ENCODE data around the gene CMTM8. TPM values are rescaled to one million over a fixed set of nuclear protein-coding genes. Genes with fewer than 3 reads are reported as not detected.

Gene CMTM8
- total and polyA plus RNA-seq, 2 of the 8 experiments (the other 6 are each of a cell fraction or from before 2014, with no cell fraction given): 10.5 to 22.4 TPM

DNA sequence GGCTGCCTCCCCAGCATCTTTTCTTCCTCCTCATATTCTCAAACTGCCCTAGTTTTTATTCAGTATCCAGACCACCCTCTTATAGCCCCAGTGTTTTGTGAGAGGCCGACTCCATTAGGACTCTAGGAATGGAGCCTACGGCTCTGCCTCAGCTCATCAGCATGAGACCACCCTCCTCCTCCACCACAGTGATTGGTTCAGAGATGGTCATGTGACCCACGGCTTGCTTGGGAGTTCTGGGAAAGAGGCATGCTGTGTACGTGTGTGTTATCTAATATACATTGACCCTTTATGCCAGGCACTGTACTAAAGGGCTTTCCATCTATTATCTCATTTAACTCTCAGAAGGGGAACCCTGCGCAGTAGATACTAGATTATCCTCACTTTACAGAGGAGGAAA is 135.4 kb downstream of the CMTM8 start:
- no peak overlapping the region for H3K27ac ChIP-seq (ENCODE audit: low read depth, low read length)
- no peak for DNase-seq (ENCODE audit: low read depth in 1 of 2, low spot score in 2 of 2)
- no peak overlapping the region for H2BK12ac ChIP-seq (ENCODE audit: low read depth, low read length)
- H3K18ac ChIP-seq (ENCODE audit: extremely low read depth, low read length): no peak overlapping the region
- no peak overlapping the region for H2BK5ac ChIP-seq (ENCODE audit: low read depth, low read length)
- no peak overlapping the region for H3K23ac ChIP-seq (ENCODE audit: insufficient read length)
- H3K9ac ChIP-seq (replicated peaks in 1 of 4; ENCODE audit: extremely low read depth in 1 of 4, low read depth in 3 of 4, low read length in 3 of 4): no peak overlapping the region
- H3K79me2 ChIP-seq (ENCODE audit: control insufficient read depth in 1 of 2, insufficient read depth in 2 of 2, low read length in 2 of 2): no peaks in the 10 kb centered on the region
- no peaks in the 10 kb centered on the region for H3K9me3 ChIP-seq (ENCODE audit: insufficient read depth in 2 of 2, low read depth in 1 of 2, low read length in 1 of 2)
- H3K14ac ChIP-seq (ENCODE audit: insufficient read length): no peak overlapping the region
- no peaks in the 10 kb centered on the region for H3K79me1 ChIP-seq (ENCODE audit: low read depth, low read length)
- H2BK120ac ChIP-seq (replicated peaks; ENCODE audit: low read depth, low read length): no peak overlapping the region
- no peak overlapping the region for H2AFZ ChIP-seq (ENCODE audit: low read length)
- no peak overlapping the region for H3K4me3 ChIP-seq (ENCODE audit: extremely low read depth in 1 of 4, insufficient read depth in 2 of 4, low read depth in 3 of 4, low read length in 4 of 4)
- H4K20me1 ChIP-seq (replicated peaks in 1 of 2; ENCODE audit: control insufficient read depth in 1 of 2, insufficient read depth in 2 of 2, low read length in 2 of 2): no peaks in the 10 kb centered on the region
- no peaks in the 10 kb centered on the region for H3K36me3 ChIP-seq (ENCODE audit: control insufficient read depth in 2 of 4, insufficient read depth in 4 of 4, low read length in 3 of 4)
- WGBS, 2 experiments (ENCODE audit: extremely low coverage in 1 of 2, insufficient coverage in 1 of 2, insufficient read length in 1 of 2, insufficient replicate concordance in 2 of 2, low coverage in 1 of 2, low lambda C conversion rate in 2 of 2, missing lambda C conversion rate in 1 of 2): 78% methylated on average over 5 of the region's 5 CpGs; no CpG with 5 or more reads in 1 of the 2 experiments
- H2BK15ac ChIP-seq (ENCODE audit: low read length): no peak overlapping the region
- H2BK20ac ChIP-seq (ENCODE audit: low read length): no peak overlapping the region
- ChIA-PET CTCF (ENCODE audit: partially characterized antibody) (interaction anchor here (0.5 to 7.3 kb wide), 15 partner anchors 9 to 865 kb away, joined by 3 to 121 read pairs (median 6); partner anchors contain the start of gene CMTM7), POLR2A (ENCODE audit: partially characterized antibody) (interaction anchor here (0.7 to 1.4 kb wide), 5 partner anchors 12 to 94 kb away, joined by 3 to 4 read pairs (median 3); partner anchors contain the start of gene CMTM7)
- H3K27me3 ChIP-seq (replicated peaks in 1 of 4; ENCODE audit: control insufficient read depth in 3 of 4, extremely low read depth in 1 of 4, insufficient read depth in 3 of 4, low read length in 3 of 4): no peaks in the 10 kb centered on the region
- H3K4me1 ChIP-seq (replicated peaks in 1 of 4; ENCODE audit: control insufficient read depth in 3 of 4, insufficient read depth in 4 of 4, low read length in 3 of 4): no peaks in the 10 kb centered on the region
- no peak overlapping the region for H2AK5ac ChIP-seq (ENCODE audit: low read depth, low read length)
- no peak overlapping the region for H3K56ac ChIP-seq (replicated peaks; ENCODE audit: insufficient read length, low read depth, low read length)
- no peak for FAIRE-seq
- no peak overlapping the region for H4K91ac ChIP-seq (replicated peaks; ENCODE audit: insufficient read length, low read length)
- H4K8ac ChIP-seq (ENCODE audit: extremely low read depth, insufficient read depth, low read length): no peak overlapping the region
- H3K4me2 ChIP-seq (ENCODE audit: insufficient read depth in 1 of 2, low read depth in 2 of 2, low read length in 2 of 2): no peak overlapping the region
- no peaks in the 10 kb centered on the region for H3K23me2 ChIP-seq (ENCODE audit: low read depth, low read length)
- TF ChIP-seq SAP30 (IDR thresholded peaks at IDR 0.05; ENCODE audit: insufficient read depth, insufficient replicate concordance, low read length) (no peak), SIN3A (conservative IDR thresholded peaks at IDR 0.05 in 1 of 2, IDR thresholded peaks at IDR 0.05 in 1 of 2; ENCODE audit: low read depth in 1 of 2, low read length in 2 of 2) (no peak), SIX5 (IDR thresholded peaks at IDR 0.05; ENCODE audit: low read depth, low read length) (no peak)
- TF ChIP-seq, protein P1, sequence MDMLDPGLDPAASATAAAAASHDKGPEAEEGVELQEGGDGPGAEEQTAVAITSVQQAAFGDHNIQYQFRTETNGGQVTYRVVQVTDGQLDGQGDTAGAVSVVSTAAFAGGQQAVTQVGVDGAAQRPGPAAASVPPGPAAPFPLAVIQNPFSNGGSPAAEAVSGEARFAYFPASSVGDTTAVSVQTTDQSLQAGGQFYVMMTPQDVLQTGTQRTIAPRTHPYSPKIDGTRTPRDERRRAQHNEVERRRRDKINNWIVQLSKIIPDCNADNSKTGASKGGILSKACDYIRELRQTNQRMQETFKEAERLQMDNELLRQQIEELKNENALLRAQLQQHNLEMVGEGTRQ (IDR thresholded peaks at IDR 0.05; ENCODE audit: low read length): 0 out of 2 replicates have a peak, but pooled peaks have one; percentile 52
- no peak overlapping the region for H3K4ac ChIP-seq (replicated peaks; ENCODE audit: insufficient read length, low read depth, low read length)
- H4K5ac ChIP-seq (ENCODE audit: insufficient read length, low read depth, low read length): no peak overlapping the region
